HEK293T (cell line): ENCODE results near the gene CCDC7.

Experiments used
- BHLHE40 ChIP-seq: fragments of 450-650 bp; IDR thresholded peaks from 2 replicates; pipeline ENCODE4 v1.6.1; 2016; ENCODE audit warnings: mild to moderate bottlenecking, moderate library complexity, borderline replicate concordance
- FOXA1 ChIP-seq: fragments of 450-650 bp; IDR thresholded peaks from 2 replicates; pipeline ENCODE4 v1.6.1; 2016; ENCODE audit warnings: mild to moderate bottlenecking
- PKNOX1 ChIP-seq: fragments of 450-650 bp; IDR thresholded peaks from 2 replicates; pipeline ENCODE4 v1.6.1; 2016
- SUZ12 ChIP-seq: fragments of 450-650 bp; IDR thresholded peaks from 2 replicates; pipeline ENCODE4 v1.6.1; 2016; ENCODE audit warnings: mild to moderate bottlenecking

DNA sequence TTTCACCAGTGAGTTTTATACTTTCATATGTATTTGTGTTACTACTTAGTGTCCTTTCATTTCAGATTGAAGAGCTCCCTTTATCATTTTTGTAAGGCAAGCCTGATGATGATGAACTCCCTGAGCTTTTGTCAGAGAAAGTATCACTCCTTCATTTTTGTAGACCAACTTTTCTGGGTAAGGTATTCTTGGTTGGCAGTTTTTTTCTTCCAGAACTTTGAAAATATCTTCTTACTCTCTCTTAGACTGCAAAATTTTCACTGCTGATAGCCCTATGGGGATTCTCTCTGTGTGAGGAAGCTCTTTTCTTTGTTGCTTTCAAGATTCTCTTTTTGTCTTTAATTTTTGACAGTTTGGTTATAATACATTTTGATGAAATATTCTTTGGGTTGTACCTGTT, 35.7 kb downstream of the CCDC7 start:
- TF ChIP-seq SUZ12, result no peak
- TF ChIP-seq FOXA1, result no peak
- TF ChIP-seq PKNOX1, result no peak
- TF ChIP-seq BHLHE40, result no peak
